K562 (cell line): ENCODE data around the gene RAB31. TPM values are rescaled to one million over a fixed set of nuclear protein-coding genes. Genes with fewer than 3 reads are reported as not detected.

Source experiments
- ATAC-seq: fragments of 200-7000 bp; cut with Tn5 transposase; 3 replicates; pipeline ENCODE4 v1.9.1; 2020; ENCODE audit warnings: moderate library complexity
- BruUV-seq: library from RNA; stranded (reverse); fragments of 400-500 nt; replicated peaks from 2 replicates; lab custom pipeline; 2021; lab: Mats Ljungman, UMichigan
- CTCF ChIA-PET: fragments of 300-600 bp; formaldehyde crosslinking; extraction: SDS; loops from one replicate; lab custom pipeline; 2021; ENCODE audit warnings: low intra/inter-chr PET ratio; lab: Yijun Ruan, JAX
- POLR2A ChIA-PET: fragments of 300-600, 350-650 bp; sonication (Branson Sonifier 250); formaldehyde crosslinking; extraction: SDS; loops from one replicate; lab custom pipeline; 2021; ENCODE audit warnings: antibody characterized with exemption, inconsistent platforms; lab: Yijun Ruan, JAX
- DNase-seq, 4 experiments: peaks; one replicate each; pipeline versions ENCODE4 v3.0.0 to v3.0.0-alpha.2; 2011 to 2018; ENCODE audit warnings: low spot score in 3 of 4, mixed read lengths in 3 of 4; ENCODE audit errors: extremely low read depth in 1 of 4
- FAIRE-seq: peaks from 2 replicates; lab custom pipeline; 2011; peaks lifted over from hg19 to GRCh38; lab: Jason Lieb, UNC
- H2AFZ ChIP-seq: 2 replicates; pipeline ENCODE4 v1.6.0; 2011; ENCODE audit warnings: low read depth, low read length, control low read depth, inconsistent platforms
- H3K27ac ChIP-seq: fragments of 200-600 bp; 3 replicates; pipeline ENCODE4 v1.8.0; 2011; ENCODE audit warnings: low read depth, mild to moderate bottlenecking, control low read depth, inconsistent platforms, low read length, moderate library complexity, mixed read lengths; ENCODE audit errors: extremely low read depth
- H3K27me3 ChIP-seq, 2 experiments: fragments of 300-600 bp in 1 of 2; 2 replicates in 1 of 2; 3 replicates in 1 of 2; pipeline versions ENCODE4 v1.6.0 to v1.8.0; 2011; ENCODE audit warnings: inconsistent platforms in 2 of 2, low read length in 2 of 2, mild to moderate bottlenecking in 1 of 2, mixed read lengths in 1 of 2, moderate library complexity in 1 of 2; ENCODE audit not compliant: control insufficient read depth in 2 of 2, insufficient read depth in 2 of 2
- H3K36me3 ChIP-seq: fragments of 300-600 bp; 3 replicates; pipeline ENCODE4 v1.8.0; 2011; ENCODE audit warnings: mild to moderate bottlenecking, low read length, inconsistent platforms; ENCODE audit not compliant: control insufficient read depth, insufficient read depth
- H3K4me1 ChIP-seq, 2 experiments: fragments of 200-600 bp in 1 of 2; replicated peaks in 1 of 2; 2 replicates in 1 of 2; 3 replicates in 1 of 2; pipeline versions ENCODE4 v1.5.1 to v1.8.0; 2011; ENCODE audit warnings: inconsistent platforms in 2 of 2, low read length in 2 of 2, mild to moderate bottlenecking in 1 of 2, mixed read lengths in 1 of 2, moderate library complexity in 1 of 2; ENCODE audit not compliant: control insufficient read depth in 2 of 2, insufficient read depth in 2 of 2
- H3K4me2 ChIP-seq: 2 replicates; pipeline ENCODE4 v1.6.1; 2011; ENCODE audit warnings: low read length, control low read depth, inconsistent platforms, mixed read lengths; ENCODE audit not compliant: insufficient read depth
- H3K4me3 ChIP-seq: fragments of 200-600 bp; sonication (generic), shearing (Covaris generic); 2 replicates; pipeline ENCODE4 v1.5.1; 2016; ENCODE audit warnings: control low read depth, inconsistent platforms
- H3K79me2 ChIP-seq: fragments of 200-600 bp; 3 replicates; pipeline ENCODE4 v1.8.0; 2011; ENCODE audit warnings: low read length, inconsistent platforms; ENCODE audit not compliant: control insufficient read depth, insufficient read depth
- H3K9ac ChIP-seq, 2 experiments: 2 replicates each; pipeline versions ENCODE4 v1.6.0 to v1.6.1; 2011; ENCODE audit warnings: low read depth in 2 of 2, low read length in 2 of 2, control low read depth in 1 of 2, inconsistent platforms in 1 of 2, mild to moderate bottlenecking in 1 of 2, mixed read lengths in 1 of 2; ENCODE audit not compliant: insufficient read depth in 1 of 2
- H3K9me1 ChIP-seq: one replicate; pipeline ENCODE4 v1.6.0; 2011; ENCODE audit warnings: inconsistent platforms, mild to moderate bottlenecking, low read length, moderate library complexity; ENCODE audit not compliant: control insufficient read depth, insufficient read depth
- H3K9me3 ChIP-seq: replicated peaks from 2 replicates; pipeline ENCODE4 v1.5.1; 2011; ENCODE audit warnings: low read depth, low read length, inconsistent platforms; ENCODE audit not compliant: control insufficient read depth, insufficient read depth
- H4K20me1 ChIP-seq: replicated peaks from 2 replicates; pipeline ENCODE4 v1.6.1; 2011; ENCODE audit warnings: low read length, inconsistent platforms, mixed read lengths; ENCODE audit not compliant: control insufficient read depth, insufficient read depth
- EZH2 ChIP-seq: IDR thresholded peaks from 2 replicates; pipeline ENCODE4 v1.6.1; 2012; ENCODE audit warnings: low read depth, mild to moderate bottlenecking, inconsistent platforms, low read length, borderline replicate concordance
- GMEB1 ChIP-seq: fragments of 250-450 bp; sonication (Bioruptor Pico); IDR thresholded peaks from 2 replicates; pipeline ENCODE4 v1.4.0; 2020; ENCODE audit warnings: mild to moderate bottlenecking
- POLR2AphosphoS5 ChIP-seq: IDR thresholded peaks from 2 replicates; pipeline ENCODE4 v1.6.1; 2011; ENCODE audit warnings: mild to moderate bottlenecking, low read depth, low read length, moderate library complexity; ENCODE audit not compliant: control insufficient read depth, insufficient read depth
- THAP7 ChIP-seq: fragments of 250-450 bp; sonication (Bioruptor Pico); IDR thresholded peaks from 2 replicates; pipeline ENCODE4 v1.5.0; 2021
- WGBS: fragments of 100-300 bp; shearing (Covaris generic); methylation state at CpG from one replicate; pipeline ENCODE4 v1.1.6; 2016; ENCODE audit warnings: low coverage, mixed read lengths; ENCODE audit not compliant: insufficient coverage; ENCODE audit errors: missing lambda C conversion rate; 5-methylcytosine and 5-hydroxymethylcytosine counted together
- in situ Hi-C: fragments of 300-500 bp; cut with MboI; formaldehyde crosslinking; loops from 4 replicates; pipeline ENCODE4 v1.15.0; 2018; ENCODE audit warnings: inconsistent platforms, mixed read lengths
- intact Hi-C: fragments of 100-400 bp; cut with micrococcal nuclease; formaldehyde crosslinking; loops from 2 replicates; pipeline ENCODE4 v1.14.2; 2022
- polyA plus RNA-seq, 8 experiments: library from polyadenylated mRNA; depleted of rRNA in 4 of 8; stranded (reverse) in 5 of 8; unstranded in 3 of 8; fragments of >200 nt; fragmentation: Nextera tagmentation in 2 of 8; fragmentation: Illumina TruSeq in 1 of 8; extraction: Ambion mirVana in 2 of 8; extraction: Trizol in 1 of 8; gene quantifications; 2 replicates each; pipeline versions ENCODE4 v1.2.1 to v1.2.3, GENCODE V29; 2011 to 2014; ENCODE audit warnings: inconsistent platforms in 1 of 8, missing spikeins in 1 of 8
- total RNA-seq, 7 experiments: library from RNA; depleted of rRNA in 6 of 7; stranded (reverse); fragments of >200 nt in 6 of 7; fragmentation: Illumina TruSeq in 2 of 7; extraction: Trizol in 2 of 7; gene quantifications; 2 replicates each; pipeline versions ENCODE4 v1.2.1 to v1.2.3, GENCODE V29; 2011 to 2021; ENCODE audit warnings: low replicate concordance in 1 of 7
- TF ChIP-seq, protein P1 (sequence below): fragments of 450-650 bp; formaldehyde crosslinking; IDR thresholded peaks from 2 replicates; pipeline ENCODE4 v1.4.0; 2022; ENCODE audit warnings: mild to moderate bottlenecking, moderate library complexity
- TF ChIP-seq, protein P2 (sequence below): fragments of 250-450 bp; sonication (Bioruptor Pico); IDR thresholded peaks from 2 replicates; pipeline ENCODE4 v1.4.0; 2020; ENCODE audit warnings: mild to moderate bottlenecking, moderate library complexity, borderline replicate concordance

Gene RAB31
- total and polyA plus RNA-seq, 9 of the 15 experiments (the other 6 are each of a cell fraction or from before 2014, with no cell fraction given): 20.7 to 70.4 (median 41.3) TPM

DNA sequence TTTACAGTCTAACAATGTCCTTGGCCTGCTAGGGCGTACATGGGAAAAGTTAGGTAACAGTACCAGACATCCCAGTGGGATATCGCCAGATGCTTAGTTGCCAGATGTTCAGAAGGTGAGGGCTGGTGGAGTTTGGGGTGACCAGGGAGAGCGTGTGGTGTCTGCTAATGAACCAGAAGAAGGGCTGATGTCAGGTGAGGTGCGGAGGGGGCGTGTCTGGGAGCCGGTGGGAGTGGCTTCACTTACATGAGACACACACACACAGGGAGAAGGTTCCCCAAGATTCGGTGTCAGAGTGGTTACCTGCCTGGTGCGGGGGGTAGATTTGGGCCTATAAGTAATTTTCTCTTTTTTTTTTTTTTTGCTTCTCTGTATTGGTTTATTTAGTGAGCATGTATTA, 12.2 kb downstream of the RAB31 start:
- intact Hi-C loops (no loop called here), in situ Hi-C loops (no loop called here)
- no peaks in the 10 kb centered on the region for H3K9me1 ChIP-seq
- no TSS peak for BruUV-seq
- H3K27me3 ChIP-seq: no peaks in the 10 kb centered on the region
- no peak overlapping the region for H2AFZ ChIP-seq
- 92% methylated on average over 8 of the region's 8 CpGs for WGBS
- H3K79me2 ChIP-seq: peaks cover 44% of the 10 kb centered on the region
- H3K27ac ChIP-seq: no peak overlapping the region
- peaks cover 2 to 3% of the 10 kb centered on the region in 2 experiments; a peak in 3 of 5 replicates for H3K4me1 ChIP-seq
- H3K9ac ChIP-seq: 0 out of 4 replicates have a peak overlapping the region, but pooled peaks of 1 of the 2 experiments have one; percentile 29
- H3K9me3 ChIP-seq: peaks cover 3% of the 10 kb centered on the region; the same call in 1 of the 2 replicates
- no peak for FAIRE-seq
- TF ChIP-seq EZH2 (no peak), POLR2AphosphoS5 (no peak), THAP7 (CRISPR knock-in tag) (no peak), GMEB1 (no peak)
- TF ChIP-seq, protein P1, sequence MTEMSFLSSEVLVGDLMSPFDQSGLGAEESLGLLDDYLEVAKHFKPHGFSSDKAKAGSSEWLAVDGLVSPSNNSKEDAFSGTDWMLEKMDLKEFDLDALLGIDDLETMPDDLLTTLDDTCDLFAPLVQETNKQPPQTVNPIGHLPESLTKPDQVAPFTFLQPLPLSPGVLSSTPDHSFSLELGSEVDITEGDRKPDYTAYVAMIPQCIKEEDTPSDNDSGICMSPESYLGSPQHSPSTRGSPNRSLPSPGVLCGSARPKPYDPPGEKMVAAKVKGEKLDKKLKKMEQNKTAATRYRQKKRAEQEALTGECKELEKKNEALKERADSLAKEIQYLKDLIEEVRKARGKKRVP: no peak
- TF ChIP-seq, protein P2, sequence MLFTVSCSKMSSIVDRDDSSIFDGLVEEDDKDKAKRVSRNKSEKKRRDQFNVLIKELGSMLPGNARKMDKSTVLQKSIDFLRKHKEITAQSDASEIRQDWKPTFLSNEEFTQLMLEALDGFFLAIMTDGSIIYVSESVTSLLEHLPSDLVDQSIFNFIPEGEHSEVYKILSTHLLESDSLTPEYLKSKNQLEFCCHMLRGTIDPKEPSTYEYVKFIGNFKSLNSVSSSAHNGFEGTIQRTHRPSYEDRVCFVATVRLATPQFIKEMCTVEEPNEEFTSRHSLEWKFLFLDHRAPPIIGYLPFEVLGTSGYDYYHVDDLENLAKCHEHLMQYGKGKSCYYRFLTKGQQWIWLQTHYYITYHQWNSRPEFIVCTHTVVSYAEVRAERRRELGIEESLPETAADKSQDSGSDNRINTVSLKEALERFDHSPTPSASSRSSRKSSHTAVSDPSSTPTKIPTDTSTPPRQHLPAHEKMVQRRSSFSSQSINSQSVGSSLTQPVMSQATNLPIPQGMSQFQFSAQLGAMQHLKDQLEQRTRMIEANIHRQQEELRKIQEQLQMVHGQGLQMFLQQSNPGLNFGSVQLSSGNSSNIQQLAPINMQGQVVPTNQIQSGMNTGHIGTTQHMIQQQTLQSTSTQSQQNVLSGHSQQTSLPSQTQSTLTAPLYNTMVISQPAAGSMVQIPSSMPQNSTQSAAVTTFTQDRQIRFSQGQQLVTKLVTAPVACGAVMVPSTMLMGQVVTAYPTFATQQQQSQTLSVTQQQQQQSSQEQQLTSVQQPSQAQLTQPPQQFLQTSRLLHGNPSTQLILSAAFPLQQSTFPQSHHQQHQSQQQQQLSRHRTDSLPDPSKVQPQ (CRISPR knock-in tag): no peak
- TF ChIP-seq, all 486 proteins: peak for 0
- Histone ChIP-seq H3K4me2 (no peak overlapping the region), H3K36me3 (peaks cover 26% of the 10 kb centered on the region; the same call in 2 of the 3 replicates), H4K20me1 (no peaks in the 10 kb centered on the region), H3K4me3 (no peak overlapping the region)
- ATAC-seq: peak; percentile 38; the same call in 2 of the 3 replicates
- ChIA-PET CTCF (no interaction called here), POLR2A (no interaction called here)
- DNase-seq: peak in 2 of 4 experiments; percentile 45 to 51
